ENCODE data around the gene HSPG2.

The HSPG2 gene

DNA sequence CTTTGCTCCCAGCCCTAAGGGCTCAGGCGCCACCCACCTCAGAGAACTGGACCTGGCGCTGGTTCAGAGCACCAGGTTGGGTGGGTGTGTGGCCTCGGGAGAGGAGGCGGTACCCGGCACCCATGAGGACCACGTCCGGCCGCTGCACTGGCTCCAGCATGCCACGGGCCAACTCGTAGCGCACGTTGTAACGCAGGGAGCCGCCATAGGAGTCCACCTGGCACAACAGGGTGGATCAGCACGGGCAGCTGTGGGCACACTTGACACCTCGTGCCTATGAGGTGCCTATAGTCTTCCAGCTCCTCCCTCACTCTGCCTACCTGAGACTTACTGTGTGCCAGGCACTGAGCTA lies 56.5 kb downstream of the HSPG2 start:
- Histone ChIP-seq H3K27ac (replicated peaks) (no peak overlapping the region), H3K4me3 (replicated peaks; ENCODE audit: insufficient read depth, low read length) (no peak overlapping the region), H3K27me3 (ENCODE audit: insufficient read depth, poor library complexity, severe bottlenecking) (no peaks in the 10 kb centered on the region)
- TF ChIP-seq POLR2AphosphoS5 (IDR thresholded peaks at IDR 0.05; ENCODE audit: low read depth) (no peak), GABPA (IDR thresholded peaks at IDR 0.05; ENCODE audit: low read depth) (no peak), SPI1 (IDR thresholded peaks at IDR 0.05; ENCODE audit: borderline replicate concordance, low read depth) (no peak)
- TF ChIP-seq, protein P1, sequence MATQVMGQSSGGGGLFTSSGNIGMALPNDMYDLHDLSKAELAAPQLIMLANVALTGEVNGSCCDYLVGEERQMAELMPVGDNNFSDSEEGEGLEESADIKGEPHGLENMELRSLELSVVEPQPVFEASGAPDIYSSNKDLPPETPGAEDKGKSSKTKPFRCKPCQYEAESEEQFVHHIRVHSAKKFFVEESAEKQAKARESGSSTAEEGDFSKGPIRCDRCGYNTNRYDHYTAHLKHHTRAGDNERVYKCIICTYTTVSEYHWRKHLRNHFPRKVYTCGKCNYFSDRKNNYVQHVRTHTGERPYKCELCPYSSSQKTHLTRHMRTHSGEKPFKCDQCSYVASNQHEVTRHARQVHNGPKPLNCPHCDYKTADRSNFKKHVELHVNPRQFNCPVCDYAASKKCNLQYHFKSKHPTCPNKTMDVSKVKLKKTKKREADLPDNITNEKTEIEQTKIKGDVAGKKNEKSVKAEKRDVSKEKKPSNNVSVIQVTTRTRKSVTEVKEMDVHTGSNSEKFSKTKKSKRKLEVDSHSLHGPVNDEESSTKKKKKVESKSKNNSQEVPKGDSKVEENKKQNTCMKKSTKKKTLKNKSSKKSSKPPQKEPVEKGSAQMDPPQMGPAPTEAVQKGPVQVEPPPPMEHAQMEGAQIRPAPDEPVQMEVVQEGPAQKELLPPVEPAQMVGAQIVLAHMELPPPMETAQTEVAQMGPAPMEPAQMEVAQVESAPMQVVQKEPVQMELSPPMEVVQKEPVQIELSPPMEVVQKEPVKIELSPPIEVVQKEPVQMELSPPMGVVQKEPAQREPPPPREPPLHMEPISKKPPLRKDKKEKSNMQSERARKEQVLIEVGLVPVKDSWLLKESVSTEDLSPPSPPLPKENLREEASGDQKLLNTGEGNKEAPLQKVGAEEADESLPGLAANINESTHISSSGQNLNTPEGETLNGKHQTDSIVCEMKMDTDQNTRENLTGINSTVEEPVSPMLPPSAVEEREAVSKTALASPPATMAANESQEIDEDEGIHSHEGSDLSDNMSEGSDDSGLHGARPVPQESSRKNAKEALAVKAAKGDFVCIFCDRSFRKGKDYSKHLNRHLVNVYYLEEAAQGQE (IDR thresholded peaks at IDR 0.05; ENCODE audit: insufficient replicate concordance, low read depth), result no peak
- TF ChIP-seq, protein P2, sequence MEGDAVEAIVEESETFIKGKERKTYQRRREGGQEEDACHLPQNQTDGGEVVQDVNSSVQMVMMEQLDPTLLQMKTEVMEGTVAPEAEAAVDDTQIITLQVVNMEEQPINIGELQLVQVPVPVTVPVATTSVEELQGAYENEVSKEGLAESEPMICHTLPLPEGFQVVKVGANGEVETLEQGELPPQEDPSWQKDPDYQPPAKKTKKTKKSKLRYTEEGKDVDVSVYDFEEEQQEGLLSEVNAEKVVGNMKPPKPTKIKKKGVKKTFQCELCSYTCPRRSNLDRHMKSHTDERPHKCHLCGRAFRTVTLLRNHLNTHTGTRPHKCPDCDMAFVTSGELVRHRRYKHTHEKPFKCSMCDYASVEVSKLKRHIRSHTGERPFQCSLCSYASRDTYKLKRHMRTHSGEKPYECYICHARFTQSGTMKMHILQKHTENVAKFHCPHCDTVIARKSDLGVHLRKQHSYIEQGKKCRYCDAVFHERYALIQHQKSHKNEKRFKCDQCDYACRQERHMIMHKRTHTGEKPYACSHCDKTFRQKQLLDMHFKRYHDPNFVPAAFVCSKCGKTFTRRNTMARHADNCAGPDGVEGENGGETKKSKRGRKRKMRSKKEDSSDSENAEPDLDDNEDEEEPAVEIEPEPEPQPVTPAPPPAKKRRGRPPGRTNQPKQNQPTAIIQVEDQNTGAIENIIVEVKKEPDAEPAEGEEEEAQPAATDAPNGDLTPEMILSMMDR (IDR thresholded peaks at IDR 0.05; ENCODE audit: insufficient read depth, low read length), result no peak
- DNase-seq (ENCODE audit: low read depth in 1 of 2, low spot score in 1 of 2), result no peak

DNA sequence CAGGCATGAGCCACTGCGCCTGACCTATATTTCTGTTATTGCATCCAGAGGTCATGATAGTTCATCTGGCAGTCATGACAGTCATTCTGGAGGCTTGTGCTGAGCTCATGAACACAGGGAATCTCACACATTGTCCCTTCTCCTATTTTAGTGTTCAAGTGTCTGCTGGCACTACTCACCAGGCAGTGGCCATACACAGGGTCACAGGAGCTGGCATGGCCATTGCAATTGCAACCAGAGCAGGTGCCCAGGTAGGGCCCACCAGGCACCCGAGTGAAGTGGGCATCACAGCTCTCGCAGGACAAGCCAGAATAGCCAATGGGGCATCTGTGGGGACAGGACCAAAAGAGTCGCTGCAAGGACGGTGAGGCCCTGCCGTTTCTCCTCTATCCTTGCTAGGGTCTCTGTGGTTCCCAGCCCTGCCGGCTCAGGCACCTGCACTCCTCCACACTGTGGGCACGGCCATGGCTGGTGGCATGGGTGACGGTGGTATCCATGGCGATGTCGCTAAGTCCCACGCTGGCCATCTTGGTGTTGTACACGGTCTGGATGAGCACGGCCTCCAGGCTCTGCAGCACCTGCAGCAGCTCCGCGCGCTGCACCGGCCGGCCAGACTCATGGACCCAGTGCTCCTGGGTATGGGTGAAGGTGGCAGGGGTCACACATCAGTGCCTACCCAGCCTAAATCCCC lies 57.0 kb downstream of the HSPG2 start:
- TF ChIP-seq, protein P1 (IDR thresholded peaks at IDR 0.05; ENCODE audit: insufficient replicate concordance, low read depth), result no peak
- TF ChIP-seq SPI1 (IDR thresholded peaks at IDR 0.05; ENCODE audit: borderline replicate concordance, low read depth), result no peak
- TF ChIP-seq, protein P2 (IDR thresholded peaks at IDR 0.05; ENCODE audit: insufficient read depth, low read length), result no peak
- TF ChIP-seq POLR2AphosphoS5 (IDR thresholded peaks at IDR 0.05; ENCODE audit: low read depth), result no peak
- TF ChIP-seq GABPA (IDR thresholded peaks at IDR 0.05; ENCODE audit: low read depth), result no peak
- no peak overlapping the region for H3K4me3 ChIP-seq (replicated peaks; ENCODE audit: insufficient read depth, low read length)
- no peak overlapping the region for H3K27ac ChIP-seq (replicated peaks)
- no peak for DNase-seq (ENCODE audit: low read depth in 1 of 2, low spot score in 1 of 2)
- H3K27me3 ChIP-seq (ENCODE audit: insufficient read depth, poor library complexity, severe bottlenecking), result no peaks in the 10 kb centered on the region

DNA sequence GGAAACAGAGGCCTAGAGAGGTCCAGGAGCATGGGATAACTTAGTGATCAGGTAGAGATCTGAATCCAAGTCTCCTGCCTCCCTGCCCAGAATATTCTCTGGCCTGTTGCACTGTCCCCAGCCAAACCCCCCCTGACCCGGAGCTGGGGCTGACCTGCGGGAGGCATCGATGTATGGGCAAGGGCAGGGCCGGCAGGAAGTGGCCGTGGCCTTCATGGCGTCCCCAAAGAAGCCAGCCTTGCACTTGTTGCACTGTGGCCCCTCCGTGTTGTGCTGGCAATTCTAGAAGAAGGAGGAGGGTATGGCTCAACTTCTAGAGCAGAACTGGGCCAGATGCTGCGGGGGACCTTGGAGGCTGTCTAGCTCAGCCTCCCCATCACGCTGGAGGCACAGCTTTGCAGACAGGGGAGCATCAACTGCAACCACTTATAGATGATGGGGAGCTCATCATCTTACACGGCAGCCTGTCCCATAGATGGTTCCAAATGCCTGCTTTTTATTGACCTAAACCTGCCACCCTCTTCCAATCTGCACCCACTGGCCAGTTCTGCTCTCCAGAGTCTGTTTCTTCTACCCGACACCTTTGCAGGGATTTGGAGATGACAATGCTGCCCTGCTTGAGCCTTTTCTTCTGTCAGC lies 58.2 kb downstream of the HSPG2 start:
- no peak for DNase-seq (ENCODE audit: low read depth in 1 of 2, low spot score in 1 of 2)
- TF ChIP-seq GABPA (IDR thresholded peaks at IDR 0.05; ENCODE audit: low read depth) (no peak), SPI1 (IDR thresholded peaks at IDR 0.05; ENCODE audit: borderline replicate concordance, low read depth) (no peak), POLR2AphosphoS5 (IDR thresholded peaks at IDR 0.05; ENCODE audit: low read depth) (no peak)
- TF ChIP-seq, protein P1 (IDR thresholded peaks at IDR 0.05; ENCODE audit: insufficient replicate concordance, low read depth), result no peak
- TF ChIP-seq, protein P2 (IDR thresholded peaks at IDR 0.05; ENCODE audit: insufficient read depth, low read length), result no peak
- Histone ChIP-seq H3K27me3 (ENCODE audit: insufficient read depth, poor library complexity, severe bottlenecking) (no peaks in the 10 kb centered on the region), H3K4me3 (replicated peaks; ENCODE audit: insufficient read depth, low read length) (no peak overlapping the region), H3K27ac (replicated peaks) (no peak overlapping the region)
